ENCODE results near the gene PLXNB3. TPM values are rescaled to one million over a fixed set of nuclear protein-coding genes. Genes with fewer than 3 reads are reported as not detected.
A peak's percentile ranks its signal among the peaks of the same experiment; 100 is the strongest.

The PLXNB3 gene
- total RNA-seq, 1 experiment from 2014 or later = 0.16 TPM

- H3K27me3 ChIP-seq (replicated peaks; ENCODE audit: control insufficient read depth, insufficient read depth, low read length) = no peaks in the 10 kb centered on the region
- intact Hi-C loops (cut with micrococcal nuclease; ENCODE audit: unreplicated experiment) = loop anchor here (10.0 kb wide), 1 partner anchor 66 kb away; the partner anchor contains the start of gene L1CAM
- Mint-ChIP-seq H3K27me3 (ENCODE audit: insufficient read depth, unreplicated experiment) (no peaks in the 10 kb centered on the region), H3K9me3 (ENCODE audit: unreplicated experiment) (no peaks in the 10 kb centered on the region), H3K4me3 (ENCODE audit: unreplicated experiment) (peak overlapping the region; percentile 65), H3K27ac (ENCODE audit: unreplicated experiment) (no peak overlapping the region), H3K4me1 (ENCODE audit: low read depth, unreplicated experiment) (no peaks in the 10 kb centered on the region), H3K36me3 (ENCODE audit: insufficient read depth, unreplicated experiment) (no peaks in the 10 kb centered on the region)
- BruUV-seq (replicated peaks) = no TSS peak
- no peaks in the 10 kb centered on the region for H3K36me3 ChIP-seq (ENCODE audit: control insufficient read depth, insufficient read depth, low read length)
- H3K9me3 ChIP-seq = no peaks in the 10 kb centered on the region
- ChIA-PET POLR2A (interaction anchor here (1.1 kb wide), 1 partner anchor 24 kb away, joined by 4 read pairs; the partner anchor contains the start of genes IDH3G and SSR4), CTCF (no interaction called here)
- TF ChIP-seq, protein P1, sequence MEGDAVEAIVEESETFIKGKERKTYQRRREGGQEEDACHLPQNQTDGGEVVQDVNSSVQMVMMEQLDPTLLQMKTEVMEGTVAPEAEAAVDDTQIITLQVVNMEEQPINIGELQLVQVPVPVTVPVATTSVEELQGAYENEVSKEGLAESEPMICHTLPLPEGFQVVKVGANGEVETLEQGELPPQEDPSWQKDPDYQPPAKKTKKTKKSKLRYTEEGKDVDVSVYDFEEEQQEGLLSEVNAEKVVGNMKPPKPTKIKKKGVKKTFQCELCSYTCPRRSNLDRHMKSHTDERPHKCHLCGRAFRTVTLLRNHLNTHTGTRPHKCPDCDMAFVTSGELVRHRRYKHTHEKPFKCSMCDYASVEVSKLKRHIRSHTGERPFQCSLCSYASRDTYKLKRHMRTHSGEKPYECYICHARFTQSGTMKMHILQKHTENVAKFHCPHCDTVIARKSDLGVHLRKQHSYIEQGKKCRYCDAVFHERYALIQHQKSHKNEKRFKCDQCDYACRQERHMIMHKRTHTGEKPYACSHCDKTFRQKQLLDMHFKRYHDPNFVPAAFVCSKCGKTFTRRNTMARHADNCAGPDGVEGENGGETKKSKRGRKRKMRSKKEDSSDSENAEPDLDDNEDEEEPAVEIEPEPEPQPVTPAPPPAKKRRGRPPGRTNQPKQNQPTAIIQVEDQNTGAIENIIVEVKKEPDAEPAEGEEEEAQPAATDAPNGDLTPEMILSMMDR (IDR thresholded peaks at IDR 0.05; ENCODE audit: insufficient read depth in 1 of 2, low read depth in 1 of 2, low read length in 1 of 2, severe bottlenecking in 1 of 2, unreplicated experiment in 1 of 2) = no peak
- H3K4me1 ChIP-seq = no peaks in the 10 kb centered on the region
- H3K4me3 ChIP-seq (ENCODE audit: low read depth, low read length) = peak overlapping the region; percentile 46
- peak in 1 of 2 experiments; percentile 65 for DNase-seq
Observed at GRCh38 chrX:153818571-153819383, 54.7 kb downstream of the PLXNB3 start.

- intact Hi-C loops (cut with micrococcal nuclease; ENCODE audit: unreplicated experiment) = loop anchor here (10.0 kb wide), 1 partner anchor 65 kb away; the partner anchor contains the start of gene L1CAM
Observed at GRCh38 chrX:153819384-153820040, 55.5 kb downstream of the PLXNB3 start.

GRCh38 chrX:153820601-153821000, 56.6 kb downstream of the PLXNB3 start:
- no peaks in the 10 kb centered on the region for H3K9me3 ChIP-seq
- no peaks in the 10 kb centered on the region for H3K36me3 ChIP-seq (ENCODE audit: control insufficient read depth, insufficient read depth, low read length)
- no peak overlapping the region for H3K4me3 ChIP-seq (ENCODE audit: low read depth, low read length)
- CTCF ChIA-PET = no interaction called here
- Mint-ChIP-seq H3K4me1 (ENCODE audit: low read depth, unreplicated experiment) (no peaks in the 10 kb centered on the region), H3K4me3 (ENCODE audit: unreplicated experiment) (no peak overlapping the region), H3K27ac (ENCODE audit: unreplicated experiment) (no peak overlapping the region), H3K27me3 (ENCODE audit: insufficient read depth, unreplicated experiment) (no peaks in the 10 kb centered on the region), H3K36me3 (ENCODE audit: insufficient read depth, unreplicated experiment) (no peaks in the 10 kb centered on the region), H3K9me3 (ENCODE audit: unreplicated experiment) (no peaks in the 10 kb centered on the region)
- no TSS peak for BruUV-seq (replicated peaks)
- no peak for DNase-seq
- intact Hi-C loops (cut with micrococcal nuclease; ENCODE audit: unreplicated experiment) = no loop called here
- TF ChIP-seq, protein P1 (IDR thresholded peaks at IDR 0.05; ENCODE audit: insufficient read depth in 1 of 2, low read depth in 1 of 2, low read length in 1 of 2, severe bottlenecking in 1 of 2, unreplicated experiment in 1 of 2) = no peak
- POLR2A ChIA-PET = no interaction called here
- H3K27me3 ChIP-seq (replicated peaks; ENCODE audit: control insufficient read depth, insufficient read depth, low read length) = no peaks in the 10 kb centered on the region
- no peaks in the 10 kb centered on the region for H3K4me1 ChIP-seq

More at GRCh38 chrX:153819384-153820040, 55.5 kb downstream of the PLXNB3 start:
- no peaks in the 10 kb centered on the region for H3K9me3 Mint-ChIP-seq (ENCODE audit: unreplicated experiment)
- peak overlapping the region; percentile 65 for H3K4me3 Mint-ChIP-seq (ENCODE audit: unreplicated experiment)
- no peaks in the 10 kb centered on the region for H3K4me1 Mint-ChIP-seq (ENCODE audit: low read depth, unreplicated experiment)
- H3K36me3 Mint-ChIP-seq (ENCODE audit: insufficient read depth, unreplicated experiment) = no peaks in the 10 kb centered on the region
- no peak overlapping the region for H3K27ac Mint-ChIP-seq (ENCODE audit: unreplicated experiment)
- Histone ChIP-seq H3K4me1 (no peaks in the 10 kb centered on the region), H3K9me3 (no peaks in the 10 kb centered on the region), H3K4me3 (ENCODE audit: low read depth, low read length) (peak overlapping the region; percentile 46), H3K36me3 (ENCODE audit: control insufficient read depth, insufficient read depth, low read length) (no peaks in the 10 kb centered on the region), H3K27me3 (replicated peaks; ENCODE audit: control insufficient read depth, insufficient read depth, low read length) (no peaks in the 10 kb centered on the region)
- ChIA-PET CTCF (interaction anchor here (0.8 kb wide), 1 partner anchor 25 kb away, joined by 3 read pairs; the partner anchor contains the start of genes IDH3G and SSR4), POLR2A (interaction anchor here (1.1 kb wide), 1 partner anchor 25 kb away, joined by 4 read pairs; the partner anchor contains the start of genes IDH3G and SSR4)
- TF ChIP-seq, protein P1 (IDR thresholded peaks at IDR 0.05; ENCODE audit: insufficient read depth in 1 of 2, low read depth in 1 of 2, low read length in 1 of 2, severe bottlenecking in 1 of 2, unreplicated experiment in 1 of 2) = no peak
- BruUV-seq (replicated peaks) = no TSS peak
- DNase-seq = no peak
- H3K27me3 Mint-ChIP-seq (ENCODE audit: insufficient read depth, unreplicated experiment) = no peaks in the 10 kb centered on the region
